ENCODE results near the gene PCBP1.

DNA sequence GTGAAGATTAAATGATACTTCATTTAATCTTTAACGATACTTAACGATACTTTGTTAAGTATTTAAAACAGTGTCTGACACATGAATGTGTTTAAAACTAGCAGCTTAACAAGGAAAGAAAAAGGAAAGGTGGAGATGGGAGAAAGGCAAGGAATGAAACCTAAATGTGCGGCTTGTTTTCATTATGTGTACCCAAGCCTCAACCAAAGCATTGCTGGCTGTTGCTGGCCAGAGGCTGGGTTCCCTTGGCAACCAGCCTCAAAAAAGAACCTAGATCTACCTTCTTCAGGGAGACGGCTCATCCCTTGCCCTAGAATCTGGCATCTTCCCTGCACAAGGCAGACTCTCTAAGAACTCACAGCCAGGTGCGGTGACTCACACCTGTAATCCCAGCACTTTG lies 13.8 kb upstream of the PCBP1 start:
- no peak for TF ChIP-seq CTCF (conservative IDR thresholded peaks at IDR 0.05)
- TF ChIP-seq ZFX (IDR thresholded peaks at IDR 0.05), result no peak
